GM15510 (cell line): ENCODE results near the gene USP37.

ENCODE experiments used
- POLR2A ChIP-seq: IDR thresholded peaks from 3 replicates; pipeline ENCODE4 v1.6.1; 2011; ENCODE audit warnings: borderline replicate concordance; ENCODE audit not compliant: insufficient read length; ENCODE audit errors: extremely low read depth

USP37 gene

DNA sequence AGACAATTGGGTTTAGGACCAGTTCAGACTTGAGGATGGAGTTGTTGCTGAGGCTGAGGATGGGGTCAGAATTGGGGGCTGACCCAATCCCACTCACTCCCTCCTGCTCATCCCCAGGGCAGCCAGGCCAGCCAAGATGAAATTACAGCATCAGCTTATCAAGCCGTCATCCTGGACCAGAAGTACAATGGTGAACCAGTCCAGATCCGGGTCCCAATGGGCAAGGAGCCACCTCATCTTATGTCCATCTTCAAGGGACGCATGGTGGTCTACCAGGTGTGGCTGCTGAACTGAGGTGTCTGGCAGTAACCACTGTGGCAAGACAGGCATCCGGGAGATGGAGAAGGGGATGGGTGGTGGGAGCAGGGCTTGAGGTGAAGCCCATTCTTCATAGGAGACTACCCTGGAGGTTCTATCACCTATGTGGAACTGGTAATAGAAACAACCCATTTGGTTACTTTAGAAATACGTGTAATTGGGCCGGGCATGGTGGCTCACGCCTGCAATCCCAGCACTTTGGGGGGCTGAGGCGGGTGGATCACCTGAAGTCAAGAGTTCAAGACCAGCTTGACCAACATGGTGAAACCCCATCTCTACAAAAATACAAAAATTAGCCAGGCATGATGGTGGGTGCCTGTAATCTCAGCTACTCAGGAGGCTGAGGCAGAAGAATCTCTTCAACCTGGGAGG, 135.3 kb downstream of the USP37 start:
- TF ChIP-seq POLR2A, result no peak

GRCh38 chr2:218431878-218432277, 136.3 kb downstream of the USP37 start:
- TF ChIP-seq POLR2A, result no peak

GRCh38 chr2:218430721-218431120, 137.4 kb downstream of the USP37 start:
- TF ChIP-seq POLR2A, result no peak

- no peak for TF ChIP-seq POLR2A
These were observed 138.0 kb downstream of the USP37 start for GRCh38 chr2:218429911-218430692.

DNA sequence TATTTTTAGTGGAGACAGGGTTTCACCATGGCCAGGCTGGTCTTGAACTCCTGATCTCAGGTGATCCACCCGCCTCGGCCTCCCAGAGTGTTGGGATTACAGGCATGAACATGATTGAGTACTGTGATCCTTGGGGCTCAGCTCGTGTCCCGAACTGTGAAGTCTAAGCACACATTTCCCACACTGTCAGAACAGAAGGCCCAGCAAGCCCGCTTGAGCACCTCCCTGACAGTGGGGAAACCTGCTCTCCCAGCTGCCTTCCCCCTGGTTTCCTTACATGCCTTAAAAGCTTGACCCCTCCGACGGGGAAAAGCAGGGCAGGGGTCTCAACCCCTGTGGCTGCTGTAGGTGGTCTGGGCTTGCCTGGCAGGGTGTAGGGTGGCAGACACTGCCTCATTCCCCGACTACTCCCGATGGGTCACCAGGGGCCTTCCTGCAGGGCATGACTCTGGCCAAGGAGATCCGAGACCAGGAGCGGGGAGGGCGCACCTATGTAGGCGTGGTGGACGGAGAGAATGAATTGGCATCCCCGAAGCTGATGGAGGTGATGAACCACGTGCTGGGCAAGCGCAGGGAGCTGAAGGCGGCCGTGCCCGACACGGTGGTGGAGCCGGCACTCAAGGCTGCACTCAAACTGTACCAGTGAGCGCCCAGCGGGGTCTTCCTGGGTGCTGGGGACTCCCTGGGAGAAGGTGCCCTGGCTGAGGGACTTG, 139.1 kb downstream of the USP37 start:
- TF ChIP-seq POLR2A, result no peak

DNA sequence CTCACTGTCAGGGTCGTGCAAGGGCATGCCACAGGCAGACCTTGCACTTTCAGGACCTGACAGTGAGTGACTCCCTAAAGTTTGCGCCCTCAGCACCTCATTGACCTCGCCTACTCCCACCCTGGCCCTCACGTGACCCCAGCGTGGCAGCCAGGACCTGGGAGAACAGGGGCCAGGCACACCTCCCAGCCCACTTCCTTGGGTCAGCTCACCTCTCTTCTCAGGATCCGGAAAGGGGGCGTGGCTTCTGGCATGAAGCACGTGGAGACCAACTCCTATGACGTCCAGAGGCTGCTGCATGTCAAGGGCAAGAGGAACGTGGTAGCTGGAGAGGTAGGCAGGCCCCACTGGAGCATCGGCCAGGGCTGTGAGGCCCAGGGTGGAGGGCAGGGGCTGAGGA, 140.4 kb downstream of the USP37 start:
- TF ChIP-seq POLR2A, result no peak

DNA sequence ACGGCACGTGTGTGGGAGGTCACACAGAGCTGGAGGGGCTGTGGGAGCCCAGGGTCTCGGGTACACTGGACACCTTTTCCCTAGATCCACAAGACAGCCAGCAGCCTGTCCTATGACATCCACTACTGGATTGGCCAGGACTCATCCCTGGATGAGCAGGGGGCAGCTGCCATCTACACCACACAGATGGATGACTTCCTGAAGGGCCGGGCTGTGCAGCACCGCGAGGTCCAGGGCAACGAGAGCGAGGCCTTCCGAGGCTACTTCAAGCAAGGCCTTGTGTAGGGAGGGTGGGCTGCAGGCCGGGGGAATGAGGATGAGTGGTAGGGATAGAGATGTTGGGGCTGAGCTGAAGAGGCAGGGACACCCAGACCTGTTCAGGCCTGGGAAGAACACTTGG, 142.6 kb downstream of the USP37 start:
- TF ChIP-seq POLR2A, result no peak

DNA sequence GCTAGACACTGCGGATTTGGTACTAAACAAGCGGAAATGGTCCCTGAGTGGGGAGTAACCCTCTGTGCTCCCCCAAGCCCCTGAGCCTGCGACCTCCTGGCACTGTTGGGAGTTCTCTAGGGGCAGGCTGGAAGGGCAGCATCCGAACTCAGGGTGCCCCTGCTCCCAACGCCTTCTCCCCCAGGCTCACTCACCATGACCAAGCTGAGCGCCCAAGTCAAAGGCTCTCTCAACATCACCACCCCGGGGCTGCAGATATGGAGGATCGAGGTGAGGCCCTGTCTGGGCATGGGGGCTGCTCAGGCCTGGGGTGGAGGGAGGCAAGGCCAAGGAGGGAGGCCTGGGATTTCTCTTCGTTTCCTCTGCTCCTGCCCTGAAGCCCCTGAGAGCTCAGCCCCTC, 144.6 kb downstream of the USP37 start:
- no peak for TF ChIP-seq POLR2A

DNA sequence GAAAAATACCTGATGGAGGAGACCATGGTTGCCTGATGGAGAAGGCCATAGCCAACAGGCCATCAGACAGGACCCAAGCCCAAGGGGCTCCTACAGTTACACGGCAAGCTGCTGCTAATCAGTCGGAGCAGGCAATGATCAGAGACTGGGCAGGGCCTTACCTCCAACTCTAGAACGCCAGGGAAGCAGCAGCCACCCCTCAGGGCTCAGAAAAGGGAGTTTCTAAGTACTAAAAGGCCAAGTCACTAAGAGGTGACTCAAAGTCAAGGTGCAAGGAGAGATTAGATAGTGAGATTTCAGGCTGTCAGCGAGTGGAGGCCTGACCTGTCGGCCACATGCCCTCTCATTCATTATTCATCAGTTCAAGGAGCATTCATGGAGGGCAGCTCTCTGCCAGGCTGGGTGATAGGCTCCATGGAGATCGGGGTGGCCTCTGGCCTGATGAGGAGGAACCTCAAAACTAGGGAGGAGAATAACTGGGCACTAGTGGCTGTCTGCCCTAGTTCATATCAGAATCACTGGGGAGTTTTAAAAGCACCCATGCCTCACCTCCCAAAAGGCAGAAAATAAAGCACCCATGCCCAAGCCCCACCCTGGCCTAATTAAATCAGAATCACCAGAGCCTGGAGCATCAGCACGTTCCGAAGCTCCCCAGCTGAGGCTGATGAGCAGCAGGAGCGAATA, 145.6 kb downstream of the USP37 start:
- TF ChIP-seq POLR2A, result no peak

GRCh38 chr2:218421027-218421426, 147.1 kb downstream of the USP37 start:
- TF ChIP-seq POLR2A, result no peak

DNA sequence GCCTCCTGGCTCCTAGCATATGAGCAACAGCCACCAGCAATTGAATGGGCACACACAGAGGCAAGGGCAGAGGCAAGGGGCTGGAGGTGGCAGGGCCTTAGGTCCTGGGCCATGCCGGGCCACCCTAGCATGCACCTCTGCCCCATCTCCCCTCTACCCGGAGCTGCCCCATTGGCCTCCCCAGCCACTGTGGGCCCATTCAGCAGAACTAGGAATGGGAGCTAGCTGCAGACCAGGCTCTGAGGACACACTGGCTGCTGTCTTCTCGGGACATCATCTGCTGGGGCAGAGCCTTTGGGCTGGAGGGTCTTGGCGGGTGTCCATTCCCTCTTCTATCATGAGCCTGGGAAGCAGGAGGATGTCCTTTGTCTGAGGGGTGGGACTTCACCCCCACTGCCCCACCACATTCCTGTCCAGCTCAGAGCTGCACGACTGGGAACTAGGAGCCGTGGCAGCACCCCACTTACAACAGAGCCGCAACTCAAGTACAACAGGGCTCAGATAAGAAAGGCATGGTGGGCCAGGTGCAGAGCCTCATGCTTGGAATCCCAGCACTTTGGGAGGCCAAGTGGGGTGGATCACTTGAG, 148.4 kb downstream of the USP37 start:
- no peak for TF ChIP-seq POLR2A

GRCh38 chr2:218418717-218419458, 149.3 kb downstream of the USP37 start, which contains the start of gene VIL1:
Gene VIL1 (plus strand): TSS chr2:218419123. CDS start chr2:218423779, 4,656 bp downstream.
- TF ChIP-seq POLR2A, result no peak

DNA sequence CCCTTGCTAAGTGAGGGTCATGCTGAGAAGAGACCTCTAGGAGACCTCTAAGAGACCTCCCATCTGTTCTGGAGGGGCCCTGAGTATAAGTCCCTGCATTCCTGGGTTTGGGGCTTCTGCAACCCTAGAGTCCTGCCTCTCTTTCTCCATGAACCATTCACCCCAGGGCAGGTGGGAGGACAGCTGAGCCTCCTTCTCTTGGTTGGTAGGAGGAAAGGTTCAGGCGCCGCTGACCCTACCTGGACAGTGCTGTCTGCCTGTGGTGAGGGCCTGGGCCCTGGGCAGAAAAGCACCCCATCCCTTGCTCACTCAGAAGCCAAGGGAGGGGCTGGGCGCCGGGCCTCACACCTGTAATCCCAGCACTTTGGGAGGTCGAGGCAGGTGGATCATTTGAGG, 149.8 kb downstream of the USP37 start:
- TF ChIP-seq POLR2A, result no peak

DNA sequence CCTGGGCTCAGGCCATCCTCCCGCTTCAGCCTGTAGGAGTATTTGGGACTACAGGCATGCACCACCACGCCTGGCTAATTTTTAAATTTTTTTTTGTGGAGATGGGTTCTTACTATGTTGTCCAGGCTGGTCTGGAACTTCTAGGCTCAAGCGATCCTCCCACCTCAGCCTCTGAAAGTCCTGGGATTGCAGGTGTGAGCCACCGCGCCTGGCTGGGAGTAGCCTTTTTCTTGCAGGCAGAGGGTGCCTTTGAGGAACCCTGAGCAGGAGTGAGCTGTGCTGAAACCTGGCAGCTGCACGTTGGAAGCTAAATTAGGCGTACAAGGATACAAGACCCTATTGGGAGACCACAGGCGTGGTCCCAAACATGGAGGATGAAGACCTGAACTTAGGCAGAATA, 160.4 kb downstream of the USP37 start:
- TF ChIP-seq POLR2A, result no peak
